Activated CD8-positive, alpha-beta memory T cell treated with anti-CD3 and anti-CD28 coated beads for 36 hours (primary cell): ENCODE data around the gene SPATS2L. TPM values are rescaled to one million over a fixed set of nuclear protein-coding genes. Genes with fewer than 3 reads are reported as not detected.

Experiments used
- CTCF ChIA-PET: fragments of 350-600 bp; sonication (Branson Sonifier 250); formaldehyde crosslinking; loops from one replicate; lab custom pipeline; 2021; ENCODE audit warnings: antibody characterized with exemption; lab: Charles Lee
- POLR2A ChIA-PET: fragments of 350-600 bp; sonication (Branson Sonifier 250); formaldehyde crosslinking; loops from one replicate; lab custom pipeline; 2021; ENCODE audit warnings: antibody characterized with exemption; lab: Charles Lee
- total RNA-seq, 2 experiments: library from RNA; stranded (reverse); gene quantifications; one replicate each; pipeline ENCODE4 v1.2.3, GENCODE V29; 2021

SPATS2L gene
- total RNA-seq, 2 experiments from 2014 or later = 14.1 to 17.7 TPM

DNA sequence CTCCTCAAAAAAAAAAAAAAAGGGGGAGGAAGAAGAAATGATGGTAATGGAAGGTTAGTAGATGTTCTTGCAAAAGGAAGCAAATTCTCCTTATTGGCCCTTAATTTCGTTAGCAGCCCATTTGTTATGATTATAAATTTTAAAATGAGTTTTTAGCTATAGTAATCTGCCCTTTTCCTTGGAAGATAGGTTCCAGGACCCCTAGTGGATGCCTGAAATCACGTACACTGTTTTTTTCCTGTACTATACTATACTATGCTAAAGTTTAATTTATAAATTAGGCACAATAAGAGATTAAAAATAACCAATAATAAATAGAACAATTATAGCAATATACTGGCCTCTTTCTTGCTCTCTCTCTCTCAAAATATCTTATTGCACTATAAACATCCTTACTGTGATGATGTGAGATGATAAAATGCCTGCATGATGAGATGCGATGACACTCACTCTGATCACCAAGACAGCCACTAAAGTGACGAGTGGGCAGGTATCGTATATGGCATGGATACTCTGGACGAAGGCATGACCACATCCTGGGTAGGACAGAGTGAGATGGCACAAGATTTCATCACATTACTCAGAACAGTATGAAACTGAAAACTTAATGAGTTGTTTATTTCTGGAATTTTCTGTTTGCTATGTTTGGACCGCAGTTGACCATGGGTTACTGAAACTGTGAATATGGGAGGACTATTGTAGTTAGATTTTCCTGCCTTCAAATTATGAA lies 116.2 kb downstream of the SPATS2L start:
- ChIA-PET CTCF (no interaction called here), POLR2A (no interaction called here)

DNA sequence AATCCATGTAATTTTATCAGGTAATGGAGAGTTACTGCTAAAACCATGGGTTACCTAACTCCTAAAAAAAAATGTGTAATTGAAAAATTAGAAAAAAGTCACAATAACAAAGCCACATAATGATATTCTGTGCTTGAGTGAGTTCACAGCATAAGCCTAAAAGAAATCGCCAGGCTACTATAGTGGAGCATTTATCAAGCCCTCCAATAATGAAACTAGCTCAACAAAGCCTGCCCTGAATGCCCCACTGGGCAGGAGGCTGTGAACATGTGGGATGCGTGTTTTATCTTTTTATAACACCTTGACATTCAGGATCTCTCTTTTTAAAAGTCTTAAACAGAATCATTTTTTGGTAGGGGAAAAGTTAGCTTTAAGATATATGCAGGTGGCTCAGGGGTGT lies 117.0 kb downstream of the SPATS2L start:
- POLR2A ChIA-PET = no interaction called here
- CTCF ChIA-PET = no interaction called here

DNA sequence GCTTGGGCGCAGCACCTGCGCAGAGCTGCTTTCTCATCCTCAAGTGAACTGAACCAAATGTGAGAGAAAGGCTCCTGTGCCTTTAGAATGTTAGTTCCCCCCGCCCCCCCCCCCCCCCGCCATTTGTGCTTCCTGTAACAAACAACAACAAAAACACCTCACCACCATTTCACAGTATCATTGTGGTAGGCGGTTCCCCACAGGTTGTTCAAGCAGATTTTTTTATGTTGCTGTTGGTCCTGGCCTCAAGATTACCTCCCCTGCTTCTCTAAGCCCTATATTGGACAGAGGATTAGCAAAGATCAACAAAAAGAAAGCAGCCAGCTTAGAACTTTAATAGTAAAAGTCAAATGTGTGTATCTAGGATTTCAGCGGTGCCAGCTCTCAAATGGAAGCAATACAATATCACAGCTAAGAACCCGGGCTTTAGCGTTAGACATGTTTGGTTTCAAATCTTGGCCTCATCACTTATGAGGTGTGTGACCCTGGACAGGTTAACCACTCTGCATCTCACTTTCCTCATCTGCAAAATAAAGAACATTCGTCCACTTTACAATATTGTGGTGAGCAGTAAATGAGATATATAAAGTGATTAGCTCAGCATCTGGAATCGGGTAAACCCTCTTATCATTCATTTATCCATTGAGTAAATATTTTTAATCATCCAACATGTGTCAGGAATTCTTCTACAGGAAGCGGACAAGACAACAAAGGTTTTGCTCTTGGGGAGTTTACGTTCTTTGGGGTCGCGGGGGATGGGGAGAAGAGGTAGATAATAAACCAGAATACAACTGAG lies 118.7 kb downstream of the SPATS2L start:
- ChIA-PET CTCF (no interaction called here), POLR2A (no interaction called here)

GRCh38 chr2:200426754-200427153 lies 120.3 kb downstream of the SPATS2L start:
- CTCF ChIA-PET = interaction anchor here (1.1 kb wide), 1 partner anchor 45 kb away, joined by 4 read pairs; no protein-coding TSS in a partner anchor
- POLR2A ChIA-PET = no interaction called here

DNA sequence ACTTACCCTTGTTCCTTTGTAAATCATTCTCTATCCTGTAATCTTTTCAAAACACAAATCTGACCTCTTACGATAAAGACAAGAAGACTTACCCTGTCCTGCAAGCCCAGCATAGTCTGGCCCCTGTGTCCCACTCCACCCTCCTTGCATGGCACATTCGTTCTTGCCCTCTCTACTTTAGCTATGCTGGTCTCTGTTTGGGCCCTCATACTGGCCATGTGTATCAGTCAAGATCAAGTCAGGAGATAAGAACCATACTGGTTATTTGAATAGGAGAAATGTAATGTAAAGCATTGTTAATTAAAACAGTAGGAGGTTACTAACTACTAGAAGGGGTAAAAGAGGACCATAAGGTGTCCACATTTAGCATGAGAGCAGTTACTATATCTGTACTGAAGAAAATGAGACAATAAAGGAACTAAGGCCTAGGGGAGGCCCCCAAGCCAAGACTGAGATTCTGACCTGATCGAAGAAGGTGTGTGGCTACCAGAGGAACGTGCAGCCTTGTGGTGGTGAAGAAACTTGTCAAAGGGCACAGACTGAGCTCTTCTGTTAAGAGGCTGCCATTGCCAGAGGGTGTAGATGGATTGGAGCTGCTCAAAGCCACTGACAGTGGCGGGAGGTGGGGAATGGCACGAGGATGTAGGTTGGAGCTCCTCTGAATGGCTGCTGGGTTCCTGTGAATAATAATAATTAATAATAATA lies 122.6 kb downstream of the SPATS2L start:
- POLR2A ChIA-PET = no interaction called here
- CTCF ChIA-PET = no interaction called here

- POLR2A ChIA-PET = no interaction called here
- CTCF ChIA-PET = no interaction called here
These were observed 123.5 kb downstream of the SPATS2L start for GRCh38 chr2:200430017-200430416.

GRCh38 chr2:200431996-200432705 lies 125.7 kb downstream of the SPATS2L start:
- POLR2A ChIA-PET = no interaction called here
- CTCF ChIA-PET = interaction anchor here (0.5 kb wide), 1 partner anchor 20 kb away, joined by 4 read pairs; no protein-coding TSS in a partner anchor

GRCh38 chr2:200435379-200435778 lies 128.9 kb downstream of the SPATS2L start:
- ChIA-PET CTCF (no interaction called here), POLR2A (no interaction called here)

- CTCF ChIA-PET = no interaction called here
- POLR2A ChIA-PET = no interaction called here
These were observed 131.8 kb downstream of the SPATS2L start for GRCh38 chr2:200438251-200438650.

GRCh38 chr2:200438846-200439245 lies 132.4 kb downstream of the SPATS2L start:
- POLR2A ChIA-PET = no interaction called here
- CTCF ChIA-PET = no interaction called here

- ChIA-PET POLR2A (no interaction called here), CTCF (interaction anchor here (1.0 kb wide), 1 partner anchor 32 kb away, joined by 3 read pairs; no protein-coding TSS in a partner anchor)
These were observed 133.5 kb downstream of the SPATS2L start for GRCh38 chr2:200439981-200440380.

GRCh38 chr2:200442471-200442870 lies 136.0 kb downstream of the SPATS2L start:
- CTCF ChIA-PET = no interaction called here
- POLR2A ChIA-PET = no interaction called here

GRCh38 chr2:200443376-200443775 lies 136.9 kb downstream of the SPATS2L start:
- ChIA-PET POLR2A (no interaction called here), CTCF (no interaction called here)

- POLR2A ChIA-PET = no interaction called here
- CTCF ChIA-PET = no interaction called here
These were observed 137.4 kb downstream of the SPATS2L start for GRCh38 chr2:200443916-200444315.

- ChIA-PET CTCF (no interaction called here), POLR2A (no interaction called here)
These were observed 138.0 kb downstream of the SPATS2L start for GRCh38 chr2:200444530-200444929.

- POLR2A ChIA-PET = no interaction called here
- CTCF ChIA-PET = no interaction called here
These were observed 138.8 kb downstream of the SPATS2L start for GRCh38 chr2:200445284-200445683.

GRCh38 chr2:200446612-200447011 lies 140.1 kb downstream of the SPATS2L start:
- ChIA-PET POLR2A (no interaction called here), CTCF (no interaction called here)

DNA sequence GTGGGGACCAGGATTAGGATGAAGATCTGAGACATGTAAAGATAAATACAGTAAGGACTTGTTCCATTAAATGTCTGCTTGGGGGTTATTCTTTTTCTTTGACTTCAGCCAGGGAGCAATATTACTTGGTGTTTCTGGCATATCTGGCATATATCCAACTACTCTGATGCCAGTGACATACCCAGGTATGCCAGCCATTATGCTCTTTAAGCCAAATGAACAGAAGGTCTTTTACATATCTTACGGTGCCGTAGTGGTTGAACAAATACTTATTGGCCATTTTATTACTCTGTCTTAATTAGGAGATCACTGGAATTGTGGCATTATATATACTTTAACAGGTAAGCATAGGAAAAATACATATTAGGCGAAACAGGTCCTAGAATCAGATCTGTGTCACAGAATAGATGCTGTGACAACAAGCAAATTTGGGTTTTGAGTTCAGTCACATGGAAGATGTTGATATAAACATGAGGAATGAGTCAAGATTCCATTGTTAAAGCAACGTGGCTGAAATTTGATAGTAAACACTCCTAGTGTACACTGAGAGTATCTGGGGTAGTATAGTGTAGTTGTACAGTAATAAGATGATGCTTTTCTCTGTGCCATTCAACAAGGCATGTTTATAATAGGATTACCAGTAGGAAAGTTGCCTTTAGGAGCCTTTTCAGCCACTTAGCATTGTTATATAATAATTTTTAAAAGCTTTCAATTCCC lies 140.8 kb downstream of the SPATS2L start:
- ChIA-PET POLR2A (no interaction called here), CTCF (no interaction called here)

- CTCF ChIA-PET = no interaction called here
- POLR2A ChIA-PET = no interaction called here
These were observed 142.0 kb downstream of the SPATS2L start for GRCh38 chr2:200448455-200448854.
